ENCODE data around the gene IGFL1.
"Not testable (repeated sequence)": the region's sequence is repeated elsewhere in the genome, so short reads cannot be mapped to it uniquely, and the experiment has no call there.

Gene IGFL1

GRCh38 chr19:46273931-46274330, 44.4 kb downstream of the IGFL1 start:
- not testable (repeated sequence) for DNase-seq

GRCh38 chr19:46279177-46279576, 49.6 kb downstream of the IGFL1 start:
- no peak for DNase-seq

Measured in hematopoietic multipotent progenitor cell treated with erythropoietin and hydrocortisone succinate and interleukin-3 and kit ligand, for 4 days (in vitro differentiated cells).